Endothelial cell of umbilical vein (primary cell): Measurements from ENCODE around the gene ANKRD33B.

Experiments used
- EZH2 ChIP-seq: IDR thresholded peaks from 2 replicates; pipeline ENCODE4 v1.6.1; 2012; ENCODE audit warnings: borderline replicate concordance, low read depth, mild to moderate bottlenecking, moderate library complexity, low read length, inconsistent platforms; ENCODE audit not compliant: severe bottlenecking
- POLR2A ChIP-seq: IDR thresholded peaks from 2 replicates; pipeline ENCODE4 v1.6.1; 2012; ENCODE audit warnings: low read depth, mild to moderate bottlenecking, control low read depth, low read length
- TF ChIP-seq, protein P1 (sequence below), 2 donors: IDR thresholded peaks; 1 replicate in 1 of 2; 2 replicates in 1 of 2; pipeline ENCODE4 v1.5.1; 2011; ENCODE audit warnings: low read length in 2 of 2, mild to moderate bottlenecking in 2 of 2, moderate library complexity in 2 of 2, control low read depth in 1 of 2, inconsistent platforms in 1 of 2, low read depth in 1 of 2; ENCODE audit not compliant: insufficient read depth in 1 of 2; ENCODE audit errors: extremely low read depth in 1 of 2

DNA sequence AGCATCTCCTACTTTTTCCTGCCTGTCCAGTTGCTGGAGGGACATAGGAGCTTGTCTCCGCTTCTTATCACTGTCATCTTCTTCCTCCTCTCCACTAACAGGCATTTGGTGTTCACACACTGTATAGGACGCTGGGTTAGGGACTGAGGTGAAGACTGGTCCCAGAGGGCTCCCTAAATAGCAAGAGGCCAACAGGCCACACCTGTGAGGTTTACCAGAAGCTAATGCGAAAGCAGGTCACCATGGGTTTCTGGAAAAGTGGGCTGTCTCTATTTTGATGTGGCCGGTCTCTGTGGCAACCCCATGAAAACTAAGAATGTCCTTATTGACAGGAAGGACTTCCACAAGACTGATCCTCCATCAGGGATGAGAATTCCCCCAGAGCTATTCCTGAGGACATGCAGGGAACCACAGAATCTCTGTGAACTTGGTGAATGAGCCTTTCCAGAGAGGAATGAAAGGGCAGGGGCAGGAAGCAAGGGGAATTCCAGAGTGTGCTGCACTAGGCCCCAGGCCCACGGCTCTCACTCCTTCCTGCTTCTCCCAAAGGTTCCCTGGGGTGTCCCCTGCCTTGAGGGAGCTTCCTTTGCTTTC, 135.5 kb downstream of the ANKRD33B start:
- TF ChIP-seq, protein P1, sequence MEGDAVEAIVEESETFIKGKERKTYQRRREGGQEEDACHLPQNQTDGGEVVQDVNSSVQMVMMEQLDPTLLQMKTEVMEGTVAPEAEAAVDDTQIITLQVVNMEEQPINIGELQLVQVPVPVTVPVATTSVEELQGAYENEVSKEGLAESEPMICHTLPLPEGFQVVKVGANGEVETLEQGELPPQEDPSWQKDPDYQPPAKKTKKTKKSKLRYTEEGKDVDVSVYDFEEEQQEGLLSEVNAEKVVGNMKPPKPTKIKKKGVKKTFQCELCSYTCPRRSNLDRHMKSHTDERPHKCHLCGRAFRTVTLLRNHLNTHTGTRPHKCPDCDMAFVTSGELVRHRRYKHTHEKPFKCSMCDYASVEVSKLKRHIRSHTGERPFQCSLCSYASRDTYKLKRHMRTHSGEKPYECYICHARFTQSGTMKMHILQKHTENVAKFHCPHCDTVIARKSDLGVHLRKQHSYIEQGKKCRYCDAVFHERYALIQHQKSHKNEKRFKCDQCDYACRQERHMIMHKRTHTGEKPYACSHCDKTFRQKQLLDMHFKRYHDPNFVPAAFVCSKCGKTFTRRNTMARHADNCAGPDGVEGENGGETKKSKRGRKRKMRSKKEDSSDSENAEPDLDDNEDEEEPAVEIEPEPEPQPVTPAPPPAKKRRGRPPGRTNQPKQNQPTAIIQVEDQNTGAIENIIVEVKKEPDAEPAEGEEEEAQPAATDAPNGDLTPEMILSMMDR (IDR thresholded peaks at IDR 0.05; ENCODE audit: extremely low read depth in 1 of 2, insufficient read depth in 1 of 2, low read depth in 1 of 2, low read length in 2 of 2), result no peak
- TF ChIP-seq EZH2 (no peak), POLR2A (no peak)
